Neural progenitor cell (in vitro differentiated cells): ENCODE results near the gene CHMP4B.

Experiments
- EZH2 ChIP-seq: fragments of 200-600 bp; sonication (generic); IDR thresholded peaks from 2 replicates; pipeline ENCODE4 v1.6.1; 2017; ENCODE audit warnings: antibody characterized with exemption, mild to moderate bottlenecking, moderate library complexity
- TF ChIP-seq, protein P1 (sequence below): fragments of 200-600 bp; sonication (generic); IDR thresholded peaks from 2 replicates; pipeline ENCODE4 v1.5.1; 2017; ENCODE audit warnings: antibody characterized with exemption, mild to moderate bottlenecking

DNA sequence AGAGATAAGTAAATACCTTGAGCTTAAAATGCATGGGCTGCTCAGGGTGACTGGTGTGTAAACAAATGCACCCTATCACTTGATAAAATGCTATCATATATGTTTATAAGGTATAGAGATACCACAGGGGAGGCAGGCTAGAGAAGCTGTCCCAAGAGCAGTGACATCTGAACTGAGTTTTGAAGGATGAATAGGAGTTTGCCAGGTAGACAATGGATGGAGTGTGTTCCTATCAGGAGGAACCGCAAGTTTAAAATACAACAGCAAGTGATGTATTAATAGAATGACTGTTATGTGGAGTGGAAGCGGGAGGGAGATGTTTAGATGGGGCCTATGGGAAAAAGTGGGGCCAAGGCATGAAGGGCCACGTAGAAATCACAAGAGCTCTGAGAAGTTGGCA is 38.7 kb upstream of the CHMP4B start:
- TF ChIP-seq, protein P1, sequence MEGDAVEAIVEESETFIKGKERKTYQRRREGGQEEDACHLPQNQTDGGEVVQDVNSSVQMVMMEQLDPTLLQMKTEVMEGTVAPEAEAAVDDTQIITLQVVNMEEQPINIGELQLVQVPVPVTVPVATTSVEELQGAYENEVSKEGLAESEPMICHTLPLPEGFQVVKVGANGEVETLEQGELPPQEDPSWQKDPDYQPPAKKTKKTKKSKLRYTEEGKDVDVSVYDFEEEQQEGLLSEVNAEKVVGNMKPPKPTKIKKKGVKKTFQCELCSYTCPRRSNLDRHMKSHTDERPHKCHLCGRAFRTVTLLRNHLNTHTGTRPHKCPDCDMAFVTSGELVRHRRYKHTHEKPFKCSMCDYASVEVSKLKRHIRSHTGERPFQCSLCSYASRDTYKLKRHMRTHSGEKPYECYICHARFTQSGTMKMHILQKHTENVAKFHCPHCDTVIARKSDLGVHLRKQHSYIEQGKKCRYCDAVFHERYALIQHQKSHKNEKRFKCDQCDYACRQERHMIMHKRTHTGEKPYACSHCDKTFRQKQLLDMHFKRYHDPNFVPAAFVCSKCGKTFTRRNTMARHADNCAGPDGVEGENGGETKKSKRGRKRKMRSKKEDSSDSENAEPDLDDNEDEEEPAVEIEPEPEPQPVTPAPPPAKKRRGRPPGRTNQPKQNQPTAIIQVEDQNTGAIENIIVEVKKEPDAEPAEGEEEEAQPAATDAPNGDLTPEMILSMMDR = no peak
- no peak for TF ChIP-seq EZH2
